Prostate gland (tissue), 2 donors: ENCODE results near the gene HIGD2A. TPM values are rescaled to one million over a fixed set of nuclear protein-coding genes. Genes with fewer than 3 reads are reported as not detected.

Source experiments
- DNase-seq: peaks from one replicate; pipeline ENCODE4 v3.0.0-alpha.2; 2019; ENCODE audit warnings: low spot score
- H3K27ac ChIP-seq, 2 donors: fragments of 200-600 bp; sonication (generic); 2 replicates each; pipeline ENCODE4 v1.5.1; 2017 to 2019
- H3K27me3 ChIP-seq: fragments of 200-600 bp; sonication (generic); replicated peaks from 2 replicates; pipeline ENCODE4 v1.5.1; 2019; ENCODE audit not compliant: insufficient read depth
- H3K36me3 ChIP-seq, 2 donors: fragments of 200-600 bp; sonication (generic); 1 replicate in 1 of 2; 2 replicates in 1 of 2; pipeline versions ENCODE4 v1.5.1 to v1.8.1; 2017 to 2019
- H3K4me1 ChIP-seq: fragments of 200-600 bp; sonication (generic); replicated peaks from 2 replicates; pipeline ENCODE4 v1.5.1; 2019
- H3K4me3 ChIP-seq, 2 donors: fragments of 200-600 bp; sonication (generic); 2 replicates each; pipeline ENCODE4 v1.5.1; 2017 to 2019
- H3K9me3 ChIP-seq: fragments of 200-600 bp; sonication (generic); 2 replicates; pipeline ENCODE4 v1.5.1; 2017
- POLR2A ChIP-seq: fragments of 450-650 bp; IDR thresholded peaks from one replicate; pipeline ENCODE4 v1.6.1; 2016; ENCODE audit warnings: antibody characterized with exemption, mild to moderate bottlenecking
- WGBS: methylation state at CpG from one replicate; pipeline ENCODE4 v1.1.5; 2018; 5-methylcytosine and 5-hydroxymethylcytosine counted together
- intact Hi-C: fragments of 100-400 bp; cut with DNase I; formaldehyde crosslinking; loops from one replicate; pipeline ENCODE4 v1.14.2; 2022
- microRNA counts, 2 donors: library from miRNA; unstranded; fragments of <30 nt; microRNA quantifications; one replicate each; lab custom pipeline; 2016 to 2017
- microRNA-seq: library from miRNA; unstranded; fragments of <30 nt; microRNA quantifications from one replicate; pipeline ENCODE4, GENCODE V29; 2016
- small RNA-seq, 2 donors: library from RNA; depleted of rRNA; stranded (forward); fragments of <200 nt; gene quantifications; one replicate each; pipeline ENCODE3, GENCODE V24; 2016
- total RNA-seq, 2 donors: library from RNA; depleted of rRNA; stranded (reverse); fragments of >200 nt; gene quantifications; one replicate each; pipeline ENCODE4 v1.1.0, GENCODE V29; 2016
- TF ChIP-seq, protein P1 (sequence below), 4 experiments: fragments of 200-600 bp in 2 of 4; fragments of 450-650 bp in 2 of 4; sonication (generic) in 2 of 4; IDR thresholded peaks; 1 replicate in 3 of 4; 2 replicates in 1 of 4; pipeline ENCODE4 v1.5.1; 2016 to 2019; ENCODE audit warnings: antibody characterized with exemption in 4 of 4, mild to moderate bottlenecking in 2 of 4, moderate library complexity in 2 of 4

HIGD2A gene
- total RNA-seq, 2 donors from 2014 or later: 172 to 203 TPM

DNA sequence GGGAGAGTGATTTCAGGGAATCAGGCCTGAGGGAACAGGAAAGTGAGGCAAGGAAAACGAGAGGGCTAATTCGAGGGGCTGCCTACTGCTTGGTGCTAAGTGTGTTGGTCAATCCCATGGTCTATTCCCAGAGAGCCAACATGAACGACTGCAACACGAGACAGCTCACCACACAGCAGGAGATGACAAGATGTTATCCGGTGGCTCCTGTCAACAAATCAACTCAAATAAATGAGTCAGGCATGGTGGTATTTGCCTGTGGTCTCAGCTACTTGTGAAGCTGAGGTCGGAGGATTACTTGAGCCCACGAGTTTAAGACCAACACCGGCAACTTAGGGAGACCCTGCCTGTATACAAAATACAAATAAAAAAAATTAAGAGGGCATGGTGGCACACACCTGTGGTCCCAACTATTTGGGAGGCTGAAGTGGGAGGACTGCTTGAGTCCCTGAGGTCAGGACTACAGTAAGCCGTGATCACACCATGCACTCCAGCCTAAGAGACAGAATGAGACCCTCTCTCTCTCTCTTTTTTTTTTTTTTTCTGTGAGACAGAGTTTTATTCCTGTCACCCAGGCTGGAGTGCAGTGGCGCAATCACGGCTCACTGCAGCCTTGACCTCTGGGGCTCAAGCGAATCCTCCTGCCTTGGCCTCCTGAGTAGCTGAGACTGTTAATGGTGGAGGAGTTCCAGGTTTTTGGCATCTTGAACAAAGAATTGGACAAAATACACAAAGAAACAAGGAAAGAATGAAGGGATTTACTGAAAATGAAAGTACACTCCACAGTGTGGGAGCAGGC lies 50.6 kb downstream of the HIGD2A start:
- intact Hi-C loops: no loop called here
- DNase-seq: no peak
- H3K36me3 ChIP-seq: no peaks in the 10 kb centered on the region
- H3K27ac ChIP-seq: no peak overlapping the region
- no peak overlapping the region for H3K4me3 ChIP-seq
- no peaks in the 10 kb centered on the region for H3K9me3 ChIP-seq
- 69% methylated on average over 12 of the region's 12 CpGs for WGBS
- H3K4me1 ChIP-seq: no peaks in the 10 kb centered on the region
- no peaks in the 10 kb centered on the region for H3K27me3 ChIP-seq
- TF ChIP-seq, protein P1, sequence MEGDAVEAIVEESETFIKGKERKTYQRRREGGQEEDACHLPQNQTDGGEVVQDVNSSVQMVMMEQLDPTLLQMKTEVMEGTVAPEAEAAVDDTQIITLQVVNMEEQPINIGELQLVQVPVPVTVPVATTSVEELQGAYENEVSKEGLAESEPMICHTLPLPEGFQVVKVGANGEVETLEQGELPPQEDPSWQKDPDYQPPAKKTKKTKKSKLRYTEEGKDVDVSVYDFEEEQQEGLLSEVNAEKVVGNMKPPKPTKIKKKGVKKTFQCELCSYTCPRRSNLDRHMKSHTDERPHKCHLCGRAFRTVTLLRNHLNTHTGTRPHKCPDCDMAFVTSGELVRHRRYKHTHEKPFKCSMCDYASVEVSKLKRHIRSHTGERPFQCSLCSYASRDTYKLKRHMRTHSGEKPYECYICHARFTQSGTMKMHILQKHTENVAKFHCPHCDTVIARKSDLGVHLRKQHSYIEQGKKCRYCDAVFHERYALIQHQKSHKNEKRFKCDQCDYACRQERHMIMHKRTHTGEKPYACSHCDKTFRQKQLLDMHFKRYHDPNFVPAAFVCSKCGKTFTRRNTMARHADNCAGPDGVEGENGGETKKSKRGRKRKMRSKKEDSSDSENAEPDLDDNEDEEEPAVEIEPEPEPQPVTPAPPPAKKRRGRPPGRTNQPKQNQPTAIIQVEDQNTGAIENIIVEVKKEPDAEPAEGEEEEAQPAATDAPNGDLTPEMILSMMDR (IDR thresholded peaks at IDR 0.05): no peak
- TF ChIP-seq POLR2A: no peak

MicroRNAs encoded within 50 kb of the gene (microRNA counts, 767-probe panel; counts per million panel counts)
- 0 to 431 counts per million in 2 donors for microRNA hsa-miR-1271-5p (lab: Ali Mortazavi, UCI)

Small RNA genes within 50 kb of the gene (microRNA-seq; reads per million reads assigned to microRNA genes)
- gene MIR1271: 8.8 reads per million, percentile 49 among the genes with 10 or more reads in this experiment

Small RNA genes within 50 kb of the gene (small RNA-seq; reads per million reads assigned to genes)
- gene AC010297.1: 0 reads per million in 2 donors
- gene MIR1271: 2.7 to 7.4 reads per million in 2 donors

Other genes with a start within 250 kb of the HIGD2A start
- gene SIMC1, start 150.3 kb upstream of the HIGD2A start, total RNA-seq: 10 to 100 TPM; 15.9 to 57.9 TPM
- gene KIAA1191, start 27.0 kb upstream of the HIGD2A start, total RNA-seq: 100 to 1,000 TPM; 107 to 119 TPM
- 1 to 10 TPM; 2.4 to 8.2 TPM for gene ARL10, start 23.3 kb upstream of the HIGD2A start, total RNA-seq
- 10 to 100 TPM; 10.8 to 11.6 TPM for gene NOP16, start 153 bp upstream of the HIGD2A start, total RNA-seq
- gene CLTB, start 27.8 kb downstream of the HIGD2A start, total RNA-seq: 100 to 1,000 TPM; 105 to 125 TPM
- 10 to 100 TPM; 36.8 to 43.5 TPM for gene FAF2, start 59.6 kb downstream of the HIGD2A start, total RNA-seq
- gene RNF44, start 148.7 kb downstream of the HIGD2A start, total RNA-seq: 10 to 100 TPM; 26.4 to 43.3 TPM
- 1 to 10 TPM in 1 of 2 donors, not detected in 1; 1.1 TPM for gene CDHR2, start 160.6 kb downstream of the HIGD2A start, total RNA-seq
- 1 to 10 TPM in 1 of 2 donors, under 1 TPM in 1; 0.14 to 6.6 TPM for gene GPRIN1, start 221.4 kb downstream of the HIGD2A start, total RNA-seq
- not detected for gene SNCB, start 241.8 kb downstream of the HIGD2A start, total RNA-seq
- gene EIF4E1B, start 241.9 kb downstream of the HIGD2A start, total RNA-seq: 1 to 10 TPM in 1 of 2 donors, not detected in 1; 1.6 TPM